ENCODE measurements around the gene TERT. TPM values are rescaled to one million over a fixed set of nuclear protein-coding genes. Genes with fewer than 3 reads are reported as not detected.
"Not testable (repeated sequence)": the region's sequence is repeated elsewhere in the genome, so short reads cannot be mapped to it uniquely, and the experiment has no call there.

TERT gene
- total and polyA plus RNA-seq, 2 experiments from 2014 or later = not detected

DNA sequence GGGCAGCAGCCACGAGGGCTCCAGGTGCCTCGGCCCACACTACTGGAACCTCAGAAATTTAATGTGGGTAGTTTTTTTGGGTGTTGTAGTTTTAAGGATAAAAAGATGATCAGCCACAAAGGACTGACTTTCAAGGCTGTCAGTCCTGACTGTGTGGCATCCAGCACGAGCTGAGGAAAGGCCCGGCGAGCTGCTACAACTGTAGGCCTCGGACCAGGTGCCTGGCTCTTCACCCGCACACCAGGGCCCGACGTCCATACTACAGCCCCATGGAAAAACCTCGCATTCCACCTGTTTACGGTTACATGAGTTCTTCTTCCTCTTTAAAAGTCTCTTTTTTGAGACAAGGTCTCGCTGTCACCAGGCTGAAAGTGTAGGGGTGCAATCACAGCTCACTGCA is 47.4 kb upstream of the TERT start:
- no peak for DNase-seq
- no peak overlapping the region for H2AFZ ChIP-seq
- TF ChIP-seq EZH2 (IDR thresholded peaks at IDR 0.05; ENCODE audit: insufficient read depth, poor library complexity, severe bottlenecking) (no peak), EZH2phosphoT487 (IDR thresholded peaks at IDR 0.05; ENCODE audit: insufficient read depth, low read depth) (no peak)
- H3K9ac ChIP-seq = no peak overlapping the region
- no peaks in the 10 kb centered on the region for H3F3A ChIP-seq (ENCODE audit: insufficient read depth)
- no peak overlapping the region for H3K4me3 ChIP-seq
- H3K79me2 ChIP-seq (ENCODE audit: insufficient read depth) = peaks cover 37% of the 10 kb centered on the region
- WGBS, 2 experiments (ENCODE audit: low coverage in 1 of 2, low lambda C conversion rate in 2 of 2, missing lambda C conversion rate in 2 of 2) = 90 to 95% methylated on average over 12 of the region's 12 CpGs
- H3K36me3 ChIP-seq (ENCODE audit: low read depth) = 0 out of 2 replicates have a peak, but pooled peaks cover 8% of the 10 kb centered on the region
- H4K20me1 ChIP-seq (ENCODE audit: insufficient read depth) = no peaks in the 10 kb centered on the region
- peaks cover 14% of the 10 kb centered on the region for H3K4me1 ChIP-seq (ENCODE audit: insufficient read depth)
- H3K27ac ChIP-seq = no peak overlapping the region
- H3K9me3 ChIP-seq (ENCODE audit: low read depth) = no peaks in the 10 kb centered on the region
- H3K27me3 ChIP-seq (replicated peaks; ENCODE audit: insufficient read depth) = no peaks in the 10 kb centered on the region
- no peaks in the 10 kb centered on the region for H3K9me2 ChIP-seq (ENCODE audit: insufficient read depth)
- in situ Hi-C loops (cut with MboI) = no loop called here
- no peak overlapping the region for H3K4me2 ChIP-seq (ENCODE audit: unreplicated experiment)

DNA sequence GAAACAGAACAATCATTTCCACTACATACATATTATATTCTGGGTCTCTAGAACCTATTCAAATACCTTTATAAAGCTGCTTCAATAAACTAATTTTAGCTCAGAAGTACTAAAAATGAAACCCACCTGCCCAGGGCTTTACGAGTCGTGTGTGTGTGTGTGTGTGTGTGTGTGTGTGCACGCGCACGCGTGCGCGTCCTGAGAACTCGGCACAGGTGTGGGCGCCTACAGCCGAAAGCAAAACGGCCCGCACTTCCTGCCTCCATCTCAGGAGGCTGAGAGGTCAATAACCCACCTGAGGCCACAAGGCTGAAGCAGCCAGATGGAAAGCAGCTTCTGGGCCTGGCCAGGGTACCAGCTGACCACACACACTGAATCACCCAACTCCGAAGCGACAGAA is 47.0 kb upstream of the TERT start:
- Histone ChIP-seq H3K36me3 (ENCODE audit: low read depth) (0 out of 2 replicates have a peak, but pooled peaks cover 8% of the 10 kb centered on the region), H3K4me3 (no peak overlapping the region), H3K9me3 (ENCODE audit: low read depth) (no peaks in the 10 kb centered on the region), H3K27me3 (replicated peaks; ENCODE audit: insufficient read depth) (no peaks in the 10 kb centered on the region), H3K4me2 (ENCODE audit: unreplicated experiment) (no peak overlapping the region), H3K9me2 (ENCODE audit: insufficient read depth) (no peaks in the 10 kb centered on the region), H3K27ac (no peak overlapping the region), H3K79me2 (ENCODE audit: insufficient read depth) (peaks cover 40% of the 10 kb centered on the region), H2AFZ (no peak overlapping the region), H3K9ac (no peak overlapping the region), H3K4me1 (ENCODE audit: insufficient read depth) (peaks cover 14% of the 10 kb centered on the region), H3F3A (ENCODE audit: insufficient read depth) (no peaks in the 10 kb centered on the region), H4K20me1 (ENCODE audit: insufficient read depth) (no peaks in the 10 kb centered on the region)
- no peak for TF ChIP-seq EZH2 (IDR thresholded peaks at IDR 0.05; ENCODE audit: insufficient read depth, poor library complexity, severe bottlenecking)
- no peak for TF ChIP-seq EZH2phosphoT487 (IDR thresholded peaks at IDR 0.05; ENCODE audit: insufficient read depth, low read depth)
- in situ Hi-C loops (cut with MboI) = no loop called here
- 95 to 98% methylated on average over 15 of the region's 15 CpGs for WGBS, 2 experiments (ENCODE audit: low coverage in 1 of 2, low lambda C conversion rate in 2 of 2, missing lambda C conversion rate in 2 of 2)
- no peak for DNase-seq

DNA sequence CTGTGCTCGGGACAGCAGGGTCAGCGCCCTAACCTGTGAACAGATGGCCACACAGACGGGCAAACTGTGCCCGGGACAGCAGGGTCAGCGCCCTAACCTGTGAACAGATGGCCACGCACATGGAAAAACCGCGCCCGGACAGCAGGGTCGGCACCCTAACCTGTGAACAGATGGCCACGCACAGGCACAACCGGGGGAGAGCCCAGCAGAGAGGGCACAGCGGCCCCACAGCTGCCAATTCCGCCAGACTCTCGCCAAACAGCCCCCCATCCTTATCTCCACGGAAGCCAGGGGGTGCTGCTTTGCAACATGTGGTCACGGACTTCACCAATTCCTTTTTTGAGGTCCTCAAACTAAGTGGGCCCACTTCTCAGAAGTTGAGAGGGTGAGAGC is 44.9 kb upstream of the TERT start:
- H4K20me1 ChIP-seq (ENCODE audit: insufficient read depth); H3K9ac ChIP-seq; H3K4me3 ChIP-seq; H2AFZ ChIP-seq; H3K27ac ChIP-seq; H3F3A ChIP-seq (ENCODE audit: insufficient read depth); H3K36me3 ChIP-seq (ENCODE audit: low read depth); H3K9me2 ChIP-seq (ENCODE audit: insufficient read depth); H3K9me3 ChIP-seq (ENCODE audit: low read depth); H3K27me3 ChIP-seq (replicated peaks; ENCODE audit: insufficient read depth); H3K4me1 ChIP-seq (ENCODE audit: insufficient read depth); in situ Hi-C loops (cut with MboI); DNase-seq; H3K4me2 ChIP-seq (ENCODE audit: unreplicated experiment): not testable (repeated sequence)
- 97% methylated on average over 13 to 17 of the region's 17 CpGs for WGBS, 2 experiments (ENCODE audit: low coverage in 1 of 2, low lambda C conversion rate in 2 of 2, missing lambda C conversion rate in 2 of 2)
- H3K79me2 ChIP-seq (ENCODE audit: insufficient read depth) = peaks cover 32% of the 10 kb centered on the region

DNA sequence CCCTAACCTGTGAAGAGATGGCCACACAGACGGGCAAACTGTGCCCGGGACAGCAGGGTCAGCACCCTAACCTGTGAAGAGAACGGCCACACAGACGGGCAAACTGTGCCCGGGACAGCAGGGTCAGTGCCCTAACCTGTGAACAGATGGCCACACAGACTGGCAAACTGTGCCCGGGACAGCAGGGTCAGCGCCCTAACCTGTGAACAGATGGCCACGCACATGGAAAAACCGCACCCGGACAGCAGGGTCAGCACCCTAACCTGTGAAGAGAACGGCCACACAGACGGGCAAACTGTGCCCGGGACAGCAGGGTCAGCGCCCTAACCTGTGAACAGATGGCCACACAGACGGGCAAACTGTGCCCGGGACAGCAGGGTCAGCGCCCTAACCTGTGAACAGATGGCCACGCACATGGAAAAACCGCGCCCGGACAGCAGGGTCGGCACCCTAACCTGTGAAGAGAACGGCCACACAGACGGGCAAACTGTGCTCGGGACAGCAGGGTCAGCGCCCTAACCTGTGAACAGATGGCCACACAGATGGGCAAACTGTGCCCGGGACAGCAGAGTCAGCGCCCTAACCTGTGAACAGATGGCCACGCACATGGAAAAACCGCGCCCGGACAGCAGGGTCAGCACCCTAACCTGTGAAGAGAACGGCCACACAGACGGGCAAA is 44.4 kb upstream of the TERT start:
- DNase-seq; H2AFZ ChIP-seq; H3K4me2 ChIP-seq (ENCODE audit: unreplicated experiment); H3K36me3 ChIP-seq (ENCODE audit: low read depth); H3K9ac ChIP-seq; H3F3A ChIP-seq (ENCODE audit: insufficient read depth); in situ Hi-C loops (cut with MboI); H3K4me1 ChIP-seq (ENCODE audit: insufficient read depth); H3K4me3 ChIP-seq; H3K9me2 ChIP-seq (ENCODE audit: insufficient read depth); H3K27me3 ChIP-seq (replicated peaks; ENCODE audit: insufficient read depth); H4K20me1 ChIP-seq (ENCODE audit: insufficient read depth); H3K27ac ChIP-seq; H3K9me3 ChIP-seq (ENCODE audit: low read depth): not testable (repeated sequence)
- H3K79me2 ChIP-seq (ENCODE audit: insufficient read depth) = peaks cover 29% of the 10 kb centered on the region
- WGBS, 2 experiments (ENCODE audit: low coverage in 1 of 2, low lambda C conversion rate in 2 of 2, missing lambda C conversion rate in 2 of 2) = 93% methylated on average over 3 to 33 of the region's 34 CpGs

DNA sequence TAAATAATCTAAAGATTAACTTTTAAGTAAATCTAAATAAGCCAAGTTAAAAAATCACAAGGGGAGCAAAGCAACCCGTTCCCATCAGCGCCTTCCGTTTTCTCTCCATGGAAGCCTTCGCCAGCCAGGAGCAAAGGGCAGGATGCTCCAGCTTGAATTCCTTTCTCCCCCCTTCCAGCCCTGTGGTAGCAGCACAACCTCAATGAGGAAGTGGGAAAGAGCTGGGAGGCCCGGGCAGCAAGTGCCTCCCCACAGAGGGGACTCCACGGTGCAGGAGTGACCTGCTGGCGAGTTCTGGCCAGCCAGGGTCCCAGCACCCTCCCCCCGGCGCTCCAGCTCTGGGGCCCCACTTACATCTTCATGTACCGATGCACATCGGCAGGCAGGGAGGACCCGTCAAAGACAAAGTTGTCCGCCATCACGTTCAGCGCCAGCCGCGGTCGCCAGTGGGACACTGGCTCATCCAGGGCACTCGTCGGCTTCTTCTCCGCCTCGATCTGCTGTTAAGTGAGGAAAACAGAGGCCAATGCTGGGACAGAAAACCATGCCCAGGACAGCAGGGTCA is 43.7 kb upstream of the TERT start:
- Histone ChIP-seq H2AFZ (no peak overlapping the region), H3F3A (ENCODE audit: insufficient read depth) (no peaks in the 10 kb centered on the region), H3K36me3 (ENCODE audit: low read depth) (peaks cover 10% of the 10 kb centered on the region; the same call in 1 of the 2 replicates), H3K79me2 (ENCODE audit: insufficient read depth) (peaks cover 22% of the 10 kb centered on the region), H3K9me2 (ENCODE audit: insufficient read depth) (no peaks in the 10 kb centered on the region), H3K4me3 (no peak overlapping the region), H3K9me3 (ENCODE audit: low read depth) (no peaks in the 10 kb centered on the region), H3K4me2 (ENCODE audit: unreplicated experiment) (no peak overlapping the region), H3K27me3 (replicated peaks; ENCODE audit: insufficient read depth) (no peaks in the 10 kb centered on the region), H4K20me1 (ENCODE audit: insufficient read depth) (no peaks in the 10 kb centered on the region), H3K9ac (no peak overlapping the region), H3K4me1 (ENCODE audit: insufficient read depth) (peaks cover 3% of the 10 kb centered on the region), H3K27ac (no peak overlapping the region)
- no peak for TF ChIP-seq EZH2 (IDR thresholded peaks at IDR 0.05; ENCODE audit: insufficient read depth, poor library complexity, severe bottlenecking)
- TF ChIP-seq EZH2phosphoT487 (IDR thresholded peaks at IDR 0.05; ENCODE audit: insufficient read depth, low read depth) = no peak
- no peak for DNase-seq
- 91 to 94% methylated on average over 22 of the region's 22 CpGs for WGBS, 2 experiments (ENCODE audit: low coverage in 1 of 2, low lambda C conversion rate in 2 of 2, missing lambda C conversion rate in 2 of 2)
- in situ Hi-C loops (cut with MboI) = no loop called here
